ENCODE measurements around the gene RPUSD1. TPM values are rescaled to one million over a fixed set of nuclear protein-coding genes. Genes with fewer than 3 reads are reported as not detected.

RPUSD1 gene
- total RNA-seq, 2 donors from 2014 or later: 24.1 to 34.4 TPM

GRCh38 chr16:818132-818531 is 30.0 kb upstream of the RPUSD1 start:
- no peaks in the 10 kb centered on the region for H3K9me3 ChIP-seq (ENCODE audit: control insufficient read depth, low read length)
- no peak overlapping the region for H3K4me3 Mint-ChIP-seq
- no peaks in the 10 kb centered on the region for H3K4me1 ChIP-seq (ENCODE audit: control insufficient read depth, insufficient read depth, low read length)
- no peaks in the 10 kb centered on the region for H3K36me3 Mint-ChIP-seq (ENCODE audit: low read depth)
- no peak overlapping the region for H3K27ac Mint-ChIP-seq
- peaks cover 3% of the 10 kb centered on the region for H3K27me3 ChIP-seq (ENCODE audit: control insufficient read depth, insufficient read depth, low read length, poor library complexity, severe bottlenecking)
- no peaks in the 10 kb centered on the region for H3K9me3 Mint-ChIP-seq
- no peaks in the 10 kb centered on the region for H3K36me3 ChIP-seq (ENCODE audit: control insufficient read depth, insufficient read depth, low read length)
- no peak overlapping the region for H3K9ac ChIP-seq (ENCODE audit: extremely low read depth, low read length, poor library complexity, severe bottlenecking)
- no peaks in the 10 kb centered on the region for H3K27me3 Mint-ChIP-seq (ENCODE audit: insufficient read depth)
- DNase-seq: no peak
- 85 to 93% methylated on average over 6 to 8 of the region's 8 CpGs for WGBS, 2 experiments (ENCODE audit: insufficient coverage in 1 of 2, insufficient read length in 1 of 2)
- no peak overlapping the region for H3K27ac ChIP-seq (ENCODE audit: low read depth, low read length)
- H3K4me1 Mint-ChIP-seq: no peaks in the 10 kb centered on the region
- H3K4me3 ChIP-seq (ENCODE audit: low read length): no peak overlapping the region
- TF ChIP-seq CTCF (conservative IDR thresholded peaks at IDR 0.05): no peak

- Mint-ChIP-seq H3K4me3 (no peak overlapping the region), H3K4me1 (no peaks in the 10 kb centered on the region), H3K27ac (no peak overlapping the region), H3K9me3 (peaks cover 1% of the 10 kb centered on the region), H3K27me3 (ENCODE audit: insufficient read depth) (peaks cover 8% of the 10 kb centered on the region), H3K36me3 (ENCODE audit: low read depth) (no peaks in the 10 kb centered on the region)
- H3K9ac ChIP-seq (ENCODE audit: extremely low read depth, low read length, poor library complexity, severe bottlenecking): no peak overlapping the region
- H3K9me3 ChIP-seq (ENCODE audit: control insufficient read depth, low read length): no peaks in the 10 kb centered on the region
- 91 to 95% methylated on average over 60 to 71 of the region's 71 CpGs for WGBS, 2 experiments (ENCODE audit: insufficient coverage in 1 of 2, insufficient read length in 1 of 2)
- no peak for DNase-seq
- no peaks in the 10 kb centered on the region for H3K4me1 ChIP-seq (ENCODE audit: control insufficient read depth, insufficient read depth, low read length)
- H3K27me3 ChIP-seq (ENCODE audit: control insufficient read depth, insufficient read depth, low read length, poor library complexity, severe bottlenecking): peaks cover 9% of the 10 kb centered on the region
- no peak for TF ChIP-seq CTCF (conservative IDR thresholded peaks at IDR 0.05)
- no peak overlapping the region for H3K27ac ChIP-seq (ENCODE audit: low read depth, low read length)
- H3K36me3 ChIP-seq (ENCODE audit: control insufficient read depth, insufficient read depth, low read length): no peaks in the 10 kb centered on the region
- H3K4me3 ChIP-seq (ENCODE audit: low read length): no peak overlapping the region
These were observed 29.1 kb upstream of the RPUSD1 start for GRCh38 chr16:817001-817906.

GRCh38 chr16:815861-816260 is 27.7 kb upstream of the RPUSD1 start:
- no peak for DNase-seq
- peaks cover 5% of the 10 kb centered on the region for H3K9me3 Mint-ChIP-seq
- no peak overlapping the region for H3K4me3 Mint-ChIP-seq
- H3K4me1 Mint-ChIP-seq: no peaks in the 10 kb centered on the region
- no peaks in the 10 kb centered on the region for H3K9me3 ChIP-seq (ENCODE audit: control insufficient read depth, low read length)
- H3K4me1 ChIP-seq (ENCODE audit: control insufficient read depth, insufficient read depth, low read length): no peaks in the 10 kb centered on the region
- no peaks in the 10 kb centered on the region for H3K36me3 Mint-ChIP-seq (ENCODE audit: low read depth)
- no peak overlapping the region for H3K9ac ChIP-seq (ENCODE audit: extremely low read depth, low read length, poor library complexity, severe bottlenecking)
- H3K36me3 ChIP-seq (ENCODE audit: control insufficient read depth, insufficient read depth, low read length): no peaks in the 10 kb centered on the region
- H3K4me3 ChIP-seq (ENCODE audit: low read length): no peak overlapping the region
- 95 to 99% methylated on average over 13 to 15 of the region's 15 CpGs for WGBS, 2 experiments (ENCODE audit: insufficient coverage in 1 of 2, insufficient read length in 1 of 2)
- peaks cover 9% of the 10 kb centered on the region for H3K27me3 ChIP-seq (ENCODE audit: control insufficient read depth, insufficient read depth, low read length, poor library complexity, severe bottlenecking)
- TF ChIP-seq CTCF (conservative IDR thresholded peaks at IDR 0.05): no peak
- H3K27ac ChIP-seq (ENCODE audit: low read depth, low read length): no peak overlapping the region
- H3K27me3 Mint-ChIP-seq (ENCODE audit: insufficient read depth): peaks cover 16% of the 10 kb centered on the region
- H3K27ac Mint-ChIP-seq: no peak overlapping the region

Data from endodermal cell (in vitro differentiated cells).